GM19099 (cell line): ENCODE measurements around the gene GALNT13.

Experiments
- POLR2A ChIP-seq: IDR thresholded peaks from 3 replicates; pipeline ENCODE4 v1.6.1; 2011; ENCODE audit warnings: low read depth; ENCODE audit not compliant: insufficient read length; ENCODE audit errors: extremely low read depth

Gene GALNT13

GRCh38 chr2:154289870-154290269 lies 418.1 kb downstream of the GALNT13 start:
- TF ChIP-seq POLR2A: no peak

- no peak for TF ChIP-seq POLR2A
Observed at GRCh38 chr2:154291511-154291910, 419.8 kb downstream of the GALNT13 start.

GRCh38 chr2:154291927-154292326 lies 420.2 kb downstream of the GALNT13 start:
- TF ChIP-seq POLR2A: no peak

GRCh38 chr2:154293864-154294263 lies 422.1 kb downstream of the GALNT13 start:
- TF ChIP-seq POLR2A: no peak

- TF ChIP-seq POLR2A: no peak
Observed at GRCh38 chr2:154306266-154306970, 434.7 kb downstream of the GALNT13 start.

- no peak for TF ChIP-seq POLR2A
Observed at GRCh38 chr2:154307007-154307406, 435.3 kb downstream of the GALNT13 start.

- no peak for TF ChIP-seq POLR2A
Observed at GRCh38 chr2:154324601-154325000, 452.9 kb downstream of the GALNT13 start.

GRCh38 chr2:154329510-154329909 lies 457.8 kb downstream of the GALNT13 start:
- TF ChIP-seq POLR2A: no peak

GRCh38 chr2:154331784-154332183 lies 460.1 kb downstream of the GALNT13 start:
- no peak for TF ChIP-seq POLR2A

- TF ChIP-seq POLR2A: no peak
Observed at GRCh38 chr2:154336201-154336600, 464.5 kb downstream of the GALNT13 start.

GRCh38 chr2:154338352-154338967 lies 466.7 kb downstream of the GALNT13 start:
- TF ChIP-seq POLR2A: no peak

GRCh38 chr2:154343282-154343681 lies 471.6 kb downstream of the GALNT13 start:
- TF ChIP-seq POLR2A: no peak

GRCh38 chr2:154350911-154351310 lies 479.2 kb downstream of the GALNT13 start:
- TF ChIP-seq POLR2A: no peak

- TF ChIP-seq POLR2A: no peak
Observed at GRCh38 chr2:154361276-154361675, 489.6 kb downstream of the GALNT13 start.

- no peak for TF ChIP-seq POLR2A
Observed at GRCh38 chr2:154368153-154368552, 496.4 kb downstream of the GALNT13 start.

GRCh38 chr2:154370873-154371272 lies 499.2 kb downstream of the GALNT13 start:
- no peak for TF ChIP-seq POLR2A
